ENCODE data around the gene HS3ST1.

- TF ChIP-seq CTCF (IDR thresholded peaks at IDR 0.05): no peak
- TF ChIP-seq POLR2AphosphoS5 (IDR thresholded peaks at IDR 0.05; ENCODE audit: low read depth, low read length): no peak
Observed at GRCh38 chr4:11463707-11464106, 35.0 kb upstream of the HS3ST1 start.

Measured in Panc1 (cell line).